ENCODE results near the gene ARHGAP1.
A peak's percentile ranks its signal among the peaks of the same experiment; 100 is the strongest.
"Not testable (repeated sequence)": the region's sequence is repeated elsewhere in the genome, so short reads cannot be mapped to it uniquely, and the experiment has no call there.

The ARHGAP1 gene

GRCh38 chr11:46722566-46723358 is 22.3 kb upstream of the ARHGAP1 start:
- DNase-seq: no peak

GRCh38 chr11:46721286-46721685 is 20.9 kb upstream of the ARHGAP1 start:
- no peak for DNase-seq

- no peak for DNase-seq
Measured at GRCh38 chr11:46719543-46720218, 19.3 kb upstream of the ARHGAP1 start.

GRCh38 chr11:46719048-46719542 is 18.7 kb upstream of the ARHGAP1 start, which contains the start of gene F2:
Gene F2, plus strand, starts transcription at chr11:46719213. Its CDS starts 23 bp downstream, at chr11:46719236.
- no peak for DNase-seq

GRCh38 chr11:46718155-46719019 is 18.0 kb upstream of the ARHGAP1 start:
- no peak for DNase-seq

GRCh38 chr11:46717825-46718154 is 17.4 kb upstream of the ARHGAP1 start:
- not testable (repeated sequence) for DNase-seq

GRCh38 chr11:46712874-46713576 is 12.6 kb upstream of the ARHGAP1 start:
- no peak for DNase-seq

GRCh38 chr11:46711303-46711702 is 10.9 kb upstream of the ARHGAP1 start:
- DNase-seq: no peak

- DNase-seq: no peak
Measured at GRCh38 chr11:46710821-46711269, 10.4 kb upstream of the ARHGAP1 start.

GRCh38 chr11:46709351-46709750 is 8.9 kb upstream of the ARHGAP1 start:
- not testable (repeated sequence) for DNase-seq

- no peak for DNase-seq
Measured at GRCh38 chr11:46706886-46707285, 6.5 kb upstream of the ARHGAP1 start.

GRCh38 chr11:46705070-46705688 is 4.8 kb upstream of the ARHGAP1 start:
- no peak for DNase-seq

- DNase-seq: peak; percentile 60
Measured at GRCh38 chr11:46701078-46701654, 747 bp upstream of the ARHGAP1 start.

GRCh38 chr11:46698597-46698996 is 1.8 kb downstream of the ARHGAP1 start:
- DNase-seq: no peak

GRCh38 chr11:46697723-46698122 is 2.7 kb downstream of the ARHGAP1 start:
- no peak for DNase-seq

GRCh38 chr11:46697303-46697702 is 3.1 kb downstream of the ARHGAP1 start:
- DNase-seq: no peak

- no peak for DNase-seq
Measured at GRCh38 chr11:46696212-46696558, 4.2 kb downstream of the ARHGAP1 start.

- no peak for DNase-seq
Measured at GRCh38 chr11:46695345-46696211, 4.8 kb downstream of the ARHGAP1 start.

- no peak for DNase-seq
Measured at GRCh38 chr11:46694607-46695006, 5.8 kb downstream of the ARHGAP1 start.

GRCh38 chr11:46694072-46694471 is 6.3 kb downstream of the ARHGAP1 start:
- DNase-seq: no peak

GRCh38 chr11:46693597-46694012 is 6.8 kb downstream of the ARHGAP1 start:
- no peak for DNase-seq

All from activated CD8-positive, alpha-beta memory T cell treated with anti-CD3 and anti-CD28 coated beads for 24 hours (primary cell).